ENCODE measurements around the gene CALU.

DNA sequence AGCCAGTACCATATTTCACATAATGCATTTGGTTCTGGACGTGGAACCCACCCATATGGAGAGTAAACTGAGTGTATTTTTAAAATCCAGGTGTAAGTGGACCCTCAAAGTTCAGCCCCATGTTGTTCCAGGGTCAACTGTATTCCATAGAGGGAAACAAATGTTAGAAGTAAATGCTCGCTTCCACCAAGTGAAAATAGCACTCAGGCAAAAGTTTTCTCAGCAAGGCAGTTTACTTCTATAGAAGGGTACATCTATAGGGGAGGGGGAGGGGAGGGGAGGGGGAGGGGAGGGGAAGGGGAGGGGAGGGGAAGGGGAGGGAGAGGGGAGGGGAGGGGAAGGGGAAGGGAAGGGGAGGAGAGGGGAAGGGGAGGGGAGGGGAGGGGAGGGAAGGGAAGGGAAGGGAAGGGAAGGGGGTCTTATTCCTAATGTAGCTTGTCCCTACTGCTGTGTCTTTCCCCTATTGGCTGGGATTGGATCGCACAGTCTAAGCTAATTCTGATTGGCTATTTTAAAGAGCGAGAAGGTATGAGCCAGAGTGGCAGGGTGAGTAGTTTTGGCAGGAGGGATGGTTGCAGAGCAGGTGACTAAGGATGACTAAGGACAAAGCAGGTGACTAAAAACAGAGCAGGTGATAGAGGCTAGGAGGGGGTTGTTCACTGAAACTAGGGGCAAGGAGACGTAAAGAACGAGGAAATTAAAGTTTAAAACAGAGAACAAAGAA is 37.9 kb upstream of the CALU start:
- TF ChIP-seq CTCF (IDR thresholded peaks at IDR 0.05) = no peak
- no peak for TF ChIP-seq EP300 (IDR thresholded peaks at IDR 0.05)

All from stomach (tissue), 4 donors.